Fibroblast of lung (primary cell): ENCODE data around the gene SP4. TPM values are rescaled to one million over a fixed set of nuclear protein-coding genes. Genes with fewer than 3 reads are reported as not detected.

Source experiments
- DNase-seq, 2 donors: peaks; one replicate each; pipeline versions ENCODE4 v3.0.0 to v3.0.0-alpha.2; 2010; ENCODE audit warnings: low read depth in 2 of 2
- H2AFZ ChIP-seq: 2 replicates; pipeline ENCODE4 v1.5.1; 2012; ENCODE audit warnings: low read length, control low read depth, inconsistent platforms
- H3K27ac ChIP-seq: 2 replicates; pipeline ENCODE4 v1.5.1; 2011; ENCODE audit warnings: low read length, control low read depth; ENCODE audit not compliant: insufficient read depth
- H3K27me3 ChIP-seq: 2 replicates; pipeline ENCODE4 v1.5.1; 2011; ENCODE audit warnings: mild to moderate bottlenecking, low read length; ENCODE audit not compliant: control insufficient read depth, insufficient read depth
- H3K36me3 ChIP-seq: 2 replicates; pipeline ENCODE4 v1.5.1; 2011; ENCODE audit warnings: low read length; ENCODE audit not compliant: control insufficient read depth, insufficient read depth
- H3K4me1 ChIP-seq: 2 replicates; pipeline ENCODE4 v1.5.1; 2011; ENCODE audit warnings: low read length; ENCODE audit not compliant: control insufficient read depth, insufficient read depth; ENCODE audit errors: extremely low read depth
- H3K4me2 ChIP-seq: 2 replicates; pipeline ENCODE4 v1.5.1; 2011; ENCODE audit warnings: low read length, control low read depth; ENCODE audit not compliant: insufficient read depth; ENCODE audit errors: extremely low read depth
- H3K4me3 ChIP-seq, 4 experiments: fragments of 200-600 bp in 1 of 4; sonication (generic) in 1 of 4; replicated peaks in 1 of 4; 2 replicates each; pipeline ENCODE4 v1.5.1; 2011 to 2016; ENCODE audit warnings: low read length in 4 of 4, low read depth in 3 of 4, mild to moderate bottlenecking in 3 of 4, control low read depth in 2 of 4, inconsistent platforms in 1 of 4, mixed read lengths in 1 of 4; ENCODE audit not compliant: insufficient read depth in 1 of 4; ENCODE audit errors: control extremely low read depth in 1 of 4
- H3K79me2 ChIP-seq: 2 replicates; pipeline ENCODE4 v1.5.1; 2012; ENCODE audit warnings: mild to moderate bottlenecking, low read length, inconsistent platforms; ENCODE audit not compliant: control insufficient read depth, insufficient read depth
- H3K9ac ChIP-seq: 2 replicates; pipeline ENCODE4 v1.5.1; 2011; ENCODE audit warnings: mild to moderate bottlenecking, low read length, control low read depth; ENCODE audit not compliant: insufficient read depth
- H3K9me3 ChIP-seq: 2 replicates; pipeline ENCODE4 v1.5.1; 2012; ENCODE audit warnings: low read depth, low read length; ENCODE audit not compliant: control insufficient read depth, insufficient read depth
- H4K20me1 ChIP-seq: 2 replicates; pipeline ENCODE4 v1.5.1; 2011; ENCODE audit warnings: low read length; ENCODE audit not compliant: control insufficient read depth, insufficient read depth; ENCODE audit errors: extremely low read depth
- EZH2 ChIP-seq: IDR thresholded peaks from 2 replicates; pipeline ENCODE4 v1.5.1; 2012; ENCODE audit warnings: low read length, control low read depth, mild to moderate bottlenecking; ENCODE audit errors: missing control alignments
- polyA plus RNA-seq, 2 donors: library from polyadenylated mRNA; depleted of rRNA in 1 of 2; stranded (reverse) in 1 of 2; unstranded in 1 of 2; fragments of >200 nt; gene quantifications; 2 replicates each; pipeline ENCODE4 v1.2.1, GENCODE V29; 2011 to 2012; ENCODE audit warnings: missing spikeins in 1 of 2
- total RNA-seq: library from RNA; depleted of rRNA; stranded (reverse); fragments of >200 nt; gene quantifications from 2 replicates; pipeline ENCODE4 v1.2.1, GENCODE V29; 2014
- TF ChIP-seq, protein P1 (sequence below), 2 donors: IDR thresholded peaks in 1 of 2; conservative IDR thresholded peaks in 1 of 2; 1 replicate in 1 of 2; 2 replicates in 1 of 2; pipeline ENCODE4 v1.5.1; 2011 to 2012; ENCODE audit warnings: low read length in 2 of 2, control low read depth in 1 of 2, inconsistent platforms in 1 of 2, low read depth in 1 of 2, mild to moderate bottlenecking in 1 of 2

SP4 gene
- total and polyA plus RNA-seq, 2 donors (not counting 1 experiment from before 2014, with no cell fraction given) = 2.9 to 8.8 TPM

DNA sequence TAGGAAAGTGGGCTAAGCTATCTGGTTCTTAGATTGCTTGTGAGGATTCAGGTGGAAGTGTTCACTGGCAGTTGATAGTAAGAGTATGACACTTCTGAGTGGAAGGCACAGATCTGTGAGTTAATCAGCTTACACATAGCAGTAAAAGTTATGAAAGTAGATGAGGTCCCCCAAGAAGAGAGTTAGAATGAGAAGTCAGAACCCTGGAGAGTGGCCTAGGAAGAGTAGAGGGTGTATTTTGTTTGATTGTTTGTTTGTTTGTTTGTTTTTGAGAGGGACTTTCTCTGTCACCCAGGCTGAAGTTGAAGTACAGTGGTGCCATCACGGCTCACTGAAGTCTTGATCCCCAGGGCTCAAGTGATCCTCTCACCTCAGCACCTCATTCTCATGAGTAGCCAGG, 44.1 kb downstream of the SP4 start:
- no peak for DNase-seq
- H3K79me2 ChIP-seq = no peaks in the 10 kb centered on the region
- no peak overlapping the region for H3K27ac ChIP-seq
- no peak overlapping the region for H2AFZ ChIP-seq
- H3K9ac ChIP-seq = no peak overlapping the region
- TF ChIP-seq, protein P1, sequence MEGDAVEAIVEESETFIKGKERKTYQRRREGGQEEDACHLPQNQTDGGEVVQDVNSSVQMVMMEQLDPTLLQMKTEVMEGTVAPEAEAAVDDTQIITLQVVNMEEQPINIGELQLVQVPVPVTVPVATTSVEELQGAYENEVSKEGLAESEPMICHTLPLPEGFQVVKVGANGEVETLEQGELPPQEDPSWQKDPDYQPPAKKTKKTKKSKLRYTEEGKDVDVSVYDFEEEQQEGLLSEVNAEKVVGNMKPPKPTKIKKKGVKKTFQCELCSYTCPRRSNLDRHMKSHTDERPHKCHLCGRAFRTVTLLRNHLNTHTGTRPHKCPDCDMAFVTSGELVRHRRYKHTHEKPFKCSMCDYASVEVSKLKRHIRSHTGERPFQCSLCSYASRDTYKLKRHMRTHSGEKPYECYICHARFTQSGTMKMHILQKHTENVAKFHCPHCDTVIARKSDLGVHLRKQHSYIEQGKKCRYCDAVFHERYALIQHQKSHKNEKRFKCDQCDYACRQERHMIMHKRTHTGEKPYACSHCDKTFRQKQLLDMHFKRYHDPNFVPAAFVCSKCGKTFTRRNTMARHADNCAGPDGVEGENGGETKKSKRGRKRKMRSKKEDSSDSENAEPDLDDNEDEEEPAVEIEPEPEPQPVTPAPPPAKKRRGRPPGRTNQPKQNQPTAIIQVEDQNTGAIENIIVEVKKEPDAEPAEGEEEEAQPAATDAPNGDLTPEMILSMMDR (conservative IDR thresholded peaks at IDR 0.05 in 1 of 2, IDR thresholded peaks at IDR 0.05 in 1 of 2; ENCODE audit: low read depth in 1 of 2, low read length in 2 of 2) = no peak
- TF ChIP-seq EZH2 = no peak
- no peaks in the 10 kb centered on the region for H3K4me1 ChIP-seq
- H3K4me2 ChIP-seq = no peak overlapping the region
- H3K36me3 ChIP-seq = no peaks in the 10 kb centered on the region
- no peaks in the 10 kb centered on the region for H3K9me3 ChIP-seq
- H3K27me3 ChIP-seq = no peaks in the 10 kb centered on the region
- no peak overlapping the region for H3K4me3 ChIP-seq
- no peaks in the 10 kb centered on the region for H4K20me1 ChIP-seq

DNA sequence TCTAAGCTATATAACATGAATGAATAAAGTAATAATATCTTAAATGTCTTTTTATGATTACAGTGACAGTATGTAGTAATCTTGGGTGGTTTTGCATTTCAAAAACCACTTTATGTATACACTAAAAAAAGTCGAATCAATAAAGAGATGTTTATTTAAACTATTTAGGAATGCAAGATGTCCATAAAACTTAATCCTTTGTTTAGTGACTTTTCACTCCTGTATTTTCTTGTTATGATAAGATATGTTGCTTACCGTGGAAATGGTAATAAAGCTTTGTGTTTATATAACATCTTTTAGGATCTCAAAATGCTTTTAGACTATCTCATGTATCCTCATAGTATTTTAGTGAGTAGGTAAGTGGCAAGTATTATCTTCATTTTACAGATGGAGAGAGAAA, 48.5 kb downstream of the SP4 start:
- no peak overlapping the region for H2AFZ ChIP-seq
- H4K20me1 ChIP-seq = no peaks in the 10 kb centered on the region
- H3K4me2 ChIP-seq = no peak overlapping the region
- TF ChIP-seq, protein P1 (conservative IDR thresholded peaks at IDR 0.05 in 1 of 2, IDR thresholded peaks at IDR 0.05 in 1 of 2; ENCODE audit: low read depth in 1 of 2, low read length in 2 of 2) = no peak
- no peaks in the 10 kb centered on the region for H3K79me2 ChIP-seq
- no peak overlapping the region for H3K4me3 ChIP-seq
- H3K36me3 ChIP-seq = no peaks in the 10 kb centered on the region
- DNase-seq = no peak
- no peak overlapping the region for H3K27ac ChIP-seq
- H3K4me1 ChIP-seq = no peaks in the 10 kb centered on the region
- no peak overlapping the region for H3K9ac ChIP-seq
- H3K9me3 ChIP-seq = no peaks in the 10 kb centered on the region
- H3K27me3 ChIP-seq = no peaks in the 10 kb centered on the region

DNA sequence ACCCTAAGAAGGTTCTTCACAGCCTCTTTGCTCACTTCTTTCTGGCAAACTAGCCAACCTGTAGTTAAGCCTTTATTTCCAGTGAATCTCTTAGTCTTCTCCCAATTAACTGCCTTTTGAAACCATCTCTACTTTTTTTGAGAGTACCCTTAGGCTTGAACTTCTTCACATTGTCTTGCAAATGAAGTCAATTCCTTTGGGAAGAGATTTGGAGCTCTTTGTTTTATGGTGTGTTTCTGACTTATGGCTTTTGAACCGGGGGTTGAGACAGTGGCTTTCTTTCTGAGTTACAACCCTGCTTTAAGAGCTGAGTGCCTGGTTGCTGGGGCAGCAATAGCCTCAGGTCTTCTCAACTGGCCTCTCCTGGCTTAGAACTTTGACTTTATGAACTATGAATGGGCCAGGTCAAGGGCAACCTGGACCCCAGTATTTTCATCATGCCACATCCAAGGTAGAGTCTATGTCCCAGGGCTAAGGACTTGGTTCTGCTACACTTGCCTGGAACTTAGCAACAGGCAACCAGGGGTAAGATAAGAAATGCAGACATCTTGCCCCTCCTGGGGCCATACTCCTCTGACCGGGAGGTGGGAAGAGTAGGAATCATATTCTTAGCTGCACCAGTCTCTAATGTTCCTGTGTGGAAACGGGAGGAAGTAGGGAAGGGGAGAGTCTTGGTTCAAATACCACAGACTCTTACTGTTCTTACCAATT, 53.0 kb downstream of the SP4 start:
- DNase-seq = no peak
- H3K27ac ChIP-seq = no peak overlapping the region
- H3K9me3 ChIP-seq = no peaks in the 10 kb centered on the region
- no peaks in the 10 kb centered on the region for H3K27me3 ChIP-seq
- no peaks in the 10 kb centered on the region for H4K20me1 ChIP-seq
- H3K79me2 ChIP-seq = no peaks in the 10 kb centered on the region
- H3K4me2 ChIP-seq = no peak overlapping the region
- TF ChIP-seq, protein P1 (conservative IDR thresholded peaks at IDR 0.05 in 1 of 2, IDR thresholded peaks at IDR 0.05 in 1 of 2; ENCODE audit: low read depth in 1 of 2, low read length in 2 of 2) = no peak
- no peak for TF ChIP-seq EZH2
- no peak overlapping the region for H3K4me3 ChIP-seq
- H3K4me1 ChIP-seq = no peaks in the 10 kb centered on the region
- no peaks in the 10 kb centered on the region for H3K36me3 ChIP-seq
- no peak overlapping the region for H3K9ac ChIP-seq
- H2AFZ ChIP-seq = no peak overlapping the region
